Activated naive CD4-positive, alpha-beta T cell treated with Interleukin-2 at 50 U/mL for 16 hours (primary cell): ENCODE measurements around the gene PPP3R2.
A peak's percentile ranks its signal among the peaks of the same experiment; 100 is the strongest.
"Not testable (repeated sequence)": the region's sequence is repeated elsewhere in the genome, so short reads cannot be mapped to it uniquely, and the experiment has no call there.

ENCODE experiments used
- DNase-seq: peaks from one replicate; pipeline ENCODE4 v3.0.0-alpha.2; 2020

The PPP3R2 gene

GRCh38 chr9:101587332-101588043 lies 7.3 kb downstream of the PPP3R2 start:
- no peak for DNase-seq

GRCh38 chr9:101586651-101587050 lies 8.1 kb downstream of the PPP3R2 start:
- no peak for DNase-seq

- no peak for DNase-seq
Measured at GRCh38 chr9:101585740-101586139, 9.0 kb downstream of the PPP3R2 start.

GRCh38 chr9:101582553-101582952 lies 12.2 kb downstream of the PPP3R2 start:
- DNase-seq, result no peak

- DNase-seq, result no peak
Measured at GRCh38 chr9:101579711-101580545, 14.8 kb downstream of the PPP3R2 start.

GRCh38 chr9:101578378-101578777 lies 16.4 kb downstream of the PPP3R2 start:
- DNase-seq, result no peak

- DNase-seq, result no peak
Measured at GRCh38 chr9:101574731-101575333, 19.9 kb downstream of the PPP3R2 start.

GRCh38 chr9:101572316-101572715 lies 22.5 kb downstream of the PPP3R2 start:
- no peak for DNase-seq

GRCh38 chr9:101571114-101571513 lies 23.7 kb downstream of the PPP3R2 start:
- DNase-seq, result no peak

GRCh38 chr9:101569741-101570501 lies 24.8 kb downstream of the PPP3R2 start:
- DNase-seq, result no peak

GRCh38 chr9:101567725-101568350 lies 26.9 kb downstream of the PPP3R2 start:
- no peak for DNase-seq

GRCh38 chr9:101566904-101567724 lies 27.7 kb downstream of the PPP3R2 start:
- DNase-seq, result peak; percentile 13

GRCh38 chr9:101564252-101564651 lies 30.5 kb downstream of the PPP3R2 start:
- no peak for DNase-seq

GRCh38 chr9:101562966-101563365 lies 31.8 kb downstream of the PPP3R2 start:
- DNase-seq, result no peak

- DNase-seq, result no peak
Measured at GRCh38 chr9:101561740-101562139, 33.0 kb downstream of the PPP3R2 start.

- not testable (repeated sequence) for DNase-seq
Measured at GRCh38 chr9:101549472-101550098, 45.2 kb downstream of the PPP3R2 start.

GRCh38 chr9:101543098-101543735 lies 51.6 kb downstream of the PPP3R2 start:
- no peak for DNase-seq
